Stimulated activated CD4-positive, alpha-beta T cell treated with anti-CD3 and anti-CD28 coated beads, Interleukin-2, amount 100 ng/mL, for 4 hours (primary cell): ENCODE results near the gene CDPF1.

ENCODE experiments used
- DNase-seq: peaks from one replicate; pipeline ENCODE4 v3.0.0-alpha.2; 2020; ENCODE audit warnings: low read depth

The CDPF1 gene

GRCh38 chr22:46250035-46250782 is at the start of gene CDPF1:
TSS of gene CDPF1 (minus strand) at chr22:46250293. CDS start at chr22:46248284, 2,009 bp downstream.
- DNase-seq = peak; percentile 89

GRCh38 chr22:46299101-46299500 is 49.0 kb upstream of the CDPF1 start:
- DNase-seq = no peak

GRCh38 chr22:46297151-46297812 is 47.2 kb upstream of the CDPF1 start:
- no peak for DNase-seq

GRCh38 chr22:46296257-46297150 is 46.4 kb upstream of the CDPF1 start, which contains the start of gene GTSE1:
TSS of gene GTSE1 (plus strand) at chr22:46296870. CDS start at chr22:46297401, 531 bp downstream.
- peak; percentile 94 for DNase-seq

GRCh38 chr22:46295277-46295971 is 45.3 kb upstream of the CDPF1 start:
- no peak for DNase-seq

- no peak for DNase-seq
Measured at GRCh38 chr22:46294784-46295183, 44.7 kb upstream of the CDPF1 start.

- no peak for DNase-seq
Measured at GRCh38 chr22:46293577-46294260, 43.6 kb upstream of the CDPF1 start.

GRCh38 chr22:46292732-46293131 is 42.6 kb upstream of the CDPF1 start:
- DNase-seq = no peak

GRCh38 chr22:46292173-46292572 is 42.1 kb upstream of the CDPF1 start:
- no peak for DNase-seq

- no peak for DNase-seq
Measured at GRCh38 chr22:46290843-46291785, 41.0 kb upstream of the CDPF1 start.

- DNase-seq = no peak
Measured at GRCh38 chr22:46290121-46290842, 40.2 kb upstream of the CDPF1 start.

GRCh38 chr22:46289244-46289891 is 39.3 kb upstream of the CDPF1 start:
- no peak for DNase-seq

- DNase-seq = no peak
Measured at GRCh38 chr22:46288846-46289243, 38.8 kb upstream of the CDPF1 start.

- DNase-seq = no peak
Measured at GRCh38 chr22:46287873-46288751, 38.0 kb upstream of the CDPF1 start.

GRCh38 chr22:46286941-46287872 is 37.1 kb upstream of the CDPF1 start:
- no peak for DNase-seq

GRCh38 chr22:46286006-46286405 is 35.9 kb upstream of the CDPF1 start:
- DNase-seq = no peak
